Ascending aorta (tissue), 2 donors: ENCODE results near the gene BIRC5. TPM values are rescaled to one million over a fixed set of nuclear protein-coding genes. Genes with fewer than 3 reads are reported as not detected.

Experiments
- DNase-seq, 2 donors: peaks; one replicate each; pipeline ENCODE4 v3.0.0-alpha.2; 2019; ENCODE audit warnings: low spot score in 2 of 2
- H3K27ac ChIP-seq, 2 donors: fragments of 200-600 bp; sonication (generic); one replicate each; pipeline ENCODE4 v1.5.1; 2016 to 2017; ENCODE audit warnings: mild to moderate bottlenecking in 1 of 2
- H3K27me3 ChIP-seq: fragments of 200-600 bp; sonication (generic); one replicate; pipeline ENCODE4 v1.5.1; 2017
- H3K36me3 ChIP-seq, 2 donors: fragments of 200-600 bp; sonication (generic); one replicate each; pipeline ENCODE4 v1.5.1; 2016
- H3K4me1 ChIP-seq, 2 donors: fragments of 200-600 bp; sonication (generic); one replicate each; pipeline ENCODE4 v1.5.1; 2016 to 2017; ENCODE audit warnings: mild to moderate bottlenecking in 1 of 2
- H3K4me3 ChIP-seq, 2 donors: fragments of 200-600 bp; sonication (generic); one replicate each; pipeline ENCODE4 v1.5.1; 2016 to 2017; ENCODE audit warnings: mild to moderate bottlenecking in 1 of 2
- H3K9me3 ChIP-seq, 2 donors: fragments of 200-600 bp; sonication (generic); one replicate each; pipeline ENCODE4 v1.5.1; 2016
- intact Hi-C: fragments of 100-400 bp; cut with DNase I; formaldehyde crosslinking; loops from one replicate; pipeline ENCODE4 v1.15.1; 2023
- total RNA-seq: library from RNA; depleted of rRNA; stranded (reverse); fragments of >200 nt; gene quantifications from one replicate; pipeline ENCODE4 v1.1.0, GENCODE V29; 2016
- TF ChIP-seq, protein P1 (sequence below), 3 experiments: fragments of 200-600 bp in 2 of 3; fragments of 450-650 bp in 1 of 3; sonication (generic) in 2 of 3; IDR thresholded peaks; one replicate each; pipeline ENCODE4 v1.5.1; 2016 to 2019; ENCODE audit warnings: antibody characterized with exemption in 3 of 3, mild to moderate bottlenecking in 1 of 3, moderate library complexity in 1 of 3

The BIRC5 gene
- total RNA-seq, 1 donor from 2014 or later: 0.11 TPM

DNA sequence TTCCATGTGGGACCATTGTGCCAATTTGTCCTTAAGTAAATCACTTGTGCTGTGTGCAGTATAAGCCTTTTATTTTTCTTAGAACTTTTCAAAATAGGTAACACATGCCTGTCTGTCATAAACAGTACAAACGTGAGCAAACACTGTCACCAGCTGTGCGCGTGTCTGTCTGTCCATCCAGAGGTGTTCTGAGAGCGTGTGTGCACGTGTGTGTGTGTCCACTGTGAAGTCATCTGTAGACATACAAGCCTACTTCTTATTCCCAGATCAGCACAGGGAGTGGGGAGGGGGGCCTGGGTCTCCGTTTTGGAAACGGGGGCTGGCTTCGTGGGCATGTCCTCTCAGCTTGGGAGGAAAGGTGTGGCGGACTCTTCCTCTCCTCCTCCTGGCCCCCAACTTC lies 26.8 kb downstream of the BIRC5 start:
- Histone ChIP-seq H3K4me1 (no peaks in the 10 kb centered on the region), H3K9me3 (no peaks in the 10 kb centered on the region), H3K4me3 (no peak overlapping the region), H3K27ac (no peak overlapping the region), H3K27me3 (no peaks in the 10 kb centered on the region), H3K36me3 (no peaks in the 10 kb centered on the region)
- DNase-seq: no peak
- TF ChIP-seq, protein P1, sequence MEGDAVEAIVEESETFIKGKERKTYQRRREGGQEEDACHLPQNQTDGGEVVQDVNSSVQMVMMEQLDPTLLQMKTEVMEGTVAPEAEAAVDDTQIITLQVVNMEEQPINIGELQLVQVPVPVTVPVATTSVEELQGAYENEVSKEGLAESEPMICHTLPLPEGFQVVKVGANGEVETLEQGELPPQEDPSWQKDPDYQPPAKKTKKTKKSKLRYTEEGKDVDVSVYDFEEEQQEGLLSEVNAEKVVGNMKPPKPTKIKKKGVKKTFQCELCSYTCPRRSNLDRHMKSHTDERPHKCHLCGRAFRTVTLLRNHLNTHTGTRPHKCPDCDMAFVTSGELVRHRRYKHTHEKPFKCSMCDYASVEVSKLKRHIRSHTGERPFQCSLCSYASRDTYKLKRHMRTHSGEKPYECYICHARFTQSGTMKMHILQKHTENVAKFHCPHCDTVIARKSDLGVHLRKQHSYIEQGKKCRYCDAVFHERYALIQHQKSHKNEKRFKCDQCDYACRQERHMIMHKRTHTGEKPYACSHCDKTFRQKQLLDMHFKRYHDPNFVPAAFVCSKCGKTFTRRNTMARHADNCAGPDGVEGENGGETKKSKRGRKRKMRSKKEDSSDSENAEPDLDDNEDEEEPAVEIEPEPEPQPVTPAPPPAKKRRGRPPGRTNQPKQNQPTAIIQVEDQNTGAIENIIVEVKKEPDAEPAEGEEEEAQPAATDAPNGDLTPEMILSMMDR (IDR thresholded peaks at IDR 0.05): no peak
- intact Hi-C loops: no loop called here

DNA sequence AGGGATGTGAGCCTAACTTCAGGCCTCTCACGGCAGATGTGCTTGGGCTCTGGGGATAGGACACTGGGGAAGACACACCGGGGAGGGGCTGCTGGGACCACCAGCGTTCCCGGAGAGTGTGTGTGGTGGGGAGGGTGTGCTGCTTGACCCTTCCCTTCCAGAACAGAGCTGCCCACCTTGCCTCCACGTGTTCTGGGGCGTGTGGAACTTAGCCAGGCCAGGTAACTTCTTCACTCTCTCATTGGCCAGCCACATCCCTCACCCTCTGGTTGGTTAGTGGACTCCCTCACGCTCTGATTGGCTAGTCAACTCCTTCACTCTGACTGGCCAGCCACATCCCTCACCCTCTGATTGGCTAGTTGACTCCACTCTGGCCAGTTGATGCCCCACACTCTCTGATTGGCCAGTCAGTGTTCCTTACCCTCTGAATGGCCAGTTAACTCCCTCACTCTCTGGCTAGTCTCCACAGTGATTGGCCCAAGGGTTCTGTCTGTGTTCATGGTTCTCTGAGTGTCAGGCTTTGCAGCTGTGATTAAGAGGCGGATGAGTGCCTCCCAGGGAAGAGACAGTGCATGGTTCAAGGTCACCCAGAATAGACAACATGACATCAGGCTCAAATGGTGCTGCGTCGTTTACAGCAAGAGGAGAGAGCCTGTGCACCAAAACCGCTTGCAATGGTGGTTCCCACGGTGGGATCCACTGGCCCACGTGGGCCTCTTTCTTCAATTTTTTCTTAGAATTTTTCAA lies 27.4 kb downstream of the BIRC5 start:
- TF ChIP-seq, protein P1 (IDR thresholded peaks at IDR 0.05): no peak
- H3K9me3 ChIP-seq: no peaks in the 10 kb centered on the region
- no peaks in the 10 kb centered on the region for H3K36me3 ChIP-seq
- no peaks in the 10 kb centered on the region for H3K4me1 ChIP-seq
- no peak overlapping the region for H3K4me3 ChIP-seq
- no peak for DNase-seq
- intact Hi-C loops: no loop called here
- H3K27me3 ChIP-seq: no peaks in the 10 kb centered on the region
- no peak overlapping the region for H3K27ac ChIP-seq

DNA sequence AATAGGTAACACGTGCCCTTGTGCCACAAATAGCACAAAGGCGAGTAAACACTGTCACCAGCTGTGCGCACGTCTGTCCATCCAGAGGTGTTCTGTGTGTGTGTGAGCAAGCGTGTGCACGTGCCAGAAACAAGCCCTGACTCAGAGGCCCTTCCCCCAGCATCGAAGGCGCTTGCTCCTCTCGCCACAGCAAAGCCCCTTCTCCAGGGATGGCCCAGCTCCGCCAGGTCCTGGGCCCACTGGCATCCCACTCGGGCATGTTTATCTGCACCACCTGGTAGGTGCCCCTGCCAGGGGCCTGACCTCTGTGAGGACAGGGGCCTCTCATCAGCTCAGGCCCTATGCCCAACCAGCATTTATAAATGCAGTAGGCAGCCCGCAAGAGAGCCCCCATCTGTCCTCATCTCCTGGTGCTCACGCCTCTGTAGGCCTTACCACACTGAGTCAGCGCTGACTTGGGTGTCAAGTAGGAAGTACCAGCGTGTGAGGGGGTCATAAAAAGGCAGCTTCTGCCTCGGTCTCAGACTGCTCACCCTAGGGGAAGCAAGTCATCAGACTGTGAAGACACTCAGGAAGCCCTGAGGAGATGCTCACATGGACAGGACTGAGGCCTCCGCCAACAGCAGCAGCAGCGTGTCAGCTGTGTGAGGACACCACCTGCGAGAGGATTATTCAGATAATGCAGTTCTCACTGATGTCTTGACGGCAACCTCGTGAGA lies 28.1 kb downstream of the BIRC5 start:
- intact Hi-C loops: no loop called here
- no peaks in the 10 kb centered on the region for H3K27me3 ChIP-seq
- H3K27ac ChIP-seq: no peak overlapping the region
- H3K9me3 ChIP-seq: no peaks in the 10 kb centered on the region
- H3K4me3 ChIP-seq: no peak overlapping the region
- TF ChIP-seq, protein P1 (IDR thresholded peaks at IDR 0.05): no peak
- DNase-seq: no peak
- H3K4me1 ChIP-seq: no peaks in the 10 kb centered on the region
- H3K36me3 ChIP-seq: no peaks in the 10 kb centered on the region

DNA sequence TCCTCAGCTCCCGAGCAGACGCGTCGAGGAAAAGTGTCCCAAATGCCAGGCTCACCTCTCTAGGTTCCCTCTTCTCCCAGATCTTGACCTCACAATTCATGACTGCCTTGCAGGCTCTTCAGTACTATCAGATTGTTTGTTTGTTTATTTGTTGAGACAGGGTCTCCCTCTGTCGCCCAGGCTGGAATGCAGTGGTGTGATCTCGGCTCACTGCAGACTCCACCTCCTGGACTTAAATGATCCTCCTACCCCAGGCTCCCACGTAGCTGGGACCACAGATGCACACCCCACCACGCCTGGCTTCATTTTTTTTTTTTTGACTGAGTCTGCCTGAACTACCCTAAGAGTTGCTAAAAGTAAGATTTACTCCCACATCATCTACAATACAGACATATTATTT lies 33.3 kb downstream of the BIRC5 start:
- intact Hi-C loops: no loop called here
- H3K27me3 ChIP-seq: no peaks in the 10 kb centered on the region
- no peak for DNase-seq
- H3K4me1 ChIP-seq: no peaks in the 10 kb centered on the region
- no peaks in the 10 kb centered on the region for H3K9me3 ChIP-seq
- H3K27ac ChIP-seq: no peak overlapping the region
- TF ChIP-seq, protein P1 (IDR thresholded peaks at IDR 0.05): no peak
- no peak overlapping the region for H3K4me3 ChIP-seq
- H3K36me3 ChIP-seq: no peaks in the 10 kb centered on the region

DNA sequence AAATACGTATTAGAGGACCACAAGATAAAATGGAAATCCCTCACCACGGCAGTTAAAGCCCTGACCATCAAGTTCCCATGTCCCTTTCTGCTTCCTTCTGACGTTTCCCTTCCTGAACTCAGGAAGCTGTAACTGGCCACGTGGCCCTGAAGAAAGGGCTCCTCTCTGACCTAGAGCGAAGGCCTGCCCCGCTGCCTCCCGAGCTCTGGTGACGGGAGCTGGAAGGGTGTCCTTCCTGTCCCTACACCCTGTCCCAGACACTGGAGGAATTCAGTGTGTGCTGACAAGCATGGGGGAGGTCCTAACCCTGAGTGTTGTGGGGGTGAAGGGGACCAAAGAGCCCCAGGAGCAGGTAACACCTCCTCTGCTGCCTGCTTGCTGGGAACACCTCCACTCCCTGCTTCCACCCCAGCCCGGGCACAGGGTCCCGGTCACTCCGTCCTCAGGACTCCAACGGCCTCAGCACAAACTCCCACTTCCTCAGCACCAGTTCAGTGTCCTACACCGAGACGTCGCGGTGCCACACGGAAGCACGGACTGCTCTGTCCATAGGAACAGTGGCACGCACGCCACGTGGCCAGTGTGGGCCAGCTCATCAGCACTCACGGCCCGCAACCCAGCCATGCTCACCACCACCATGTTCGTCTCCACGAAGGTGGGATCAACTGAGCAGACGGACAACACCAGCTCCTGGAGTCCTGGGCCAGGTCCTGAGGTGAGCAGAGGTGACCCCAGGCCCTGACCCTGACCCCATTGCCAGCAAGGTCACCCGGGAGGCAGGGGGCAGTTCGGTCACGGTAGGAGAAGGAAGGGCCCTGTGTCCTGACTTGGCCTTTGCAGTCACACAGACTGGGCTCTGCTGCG lies 34.2 kb downstream of the BIRC5 start:
- intact Hi-C loops: no loop called here
- Histone ChIP-seq H3K36me3 (no peaks in the 10 kb centered on the region), H3K9me3 (no peaks in the 10 kb centered on the region), H3K4me3 (no peak overlapping the region), H3K27me3 (no peaks in the 10 kb centered on the region), H3K4me1 (no peaks in the 10 kb centered on the region), H3K27ac (no peak overlapping the region)
- no peak for DNase-seq
- TF ChIP-seq, protein P1 (IDR thresholded peaks at IDR 0.05): no peak
